Non-pigmented ciliary epithelial cell (primary cell): Measurements from ENCODE around the gene DHX30.
"Not testable (repeated sequence)": the region's sequence is repeated elsewhere in the genome, so short reads cannot be mapped to it uniquely, and the experiment has no call there.

Experiments
- DNase-seq: peaks from one replicate; pipeline ENCODE4 v3.0.0-alpha.2; 2010; ENCODE audit warnings: low read depth

Gene DHX30, protein sequence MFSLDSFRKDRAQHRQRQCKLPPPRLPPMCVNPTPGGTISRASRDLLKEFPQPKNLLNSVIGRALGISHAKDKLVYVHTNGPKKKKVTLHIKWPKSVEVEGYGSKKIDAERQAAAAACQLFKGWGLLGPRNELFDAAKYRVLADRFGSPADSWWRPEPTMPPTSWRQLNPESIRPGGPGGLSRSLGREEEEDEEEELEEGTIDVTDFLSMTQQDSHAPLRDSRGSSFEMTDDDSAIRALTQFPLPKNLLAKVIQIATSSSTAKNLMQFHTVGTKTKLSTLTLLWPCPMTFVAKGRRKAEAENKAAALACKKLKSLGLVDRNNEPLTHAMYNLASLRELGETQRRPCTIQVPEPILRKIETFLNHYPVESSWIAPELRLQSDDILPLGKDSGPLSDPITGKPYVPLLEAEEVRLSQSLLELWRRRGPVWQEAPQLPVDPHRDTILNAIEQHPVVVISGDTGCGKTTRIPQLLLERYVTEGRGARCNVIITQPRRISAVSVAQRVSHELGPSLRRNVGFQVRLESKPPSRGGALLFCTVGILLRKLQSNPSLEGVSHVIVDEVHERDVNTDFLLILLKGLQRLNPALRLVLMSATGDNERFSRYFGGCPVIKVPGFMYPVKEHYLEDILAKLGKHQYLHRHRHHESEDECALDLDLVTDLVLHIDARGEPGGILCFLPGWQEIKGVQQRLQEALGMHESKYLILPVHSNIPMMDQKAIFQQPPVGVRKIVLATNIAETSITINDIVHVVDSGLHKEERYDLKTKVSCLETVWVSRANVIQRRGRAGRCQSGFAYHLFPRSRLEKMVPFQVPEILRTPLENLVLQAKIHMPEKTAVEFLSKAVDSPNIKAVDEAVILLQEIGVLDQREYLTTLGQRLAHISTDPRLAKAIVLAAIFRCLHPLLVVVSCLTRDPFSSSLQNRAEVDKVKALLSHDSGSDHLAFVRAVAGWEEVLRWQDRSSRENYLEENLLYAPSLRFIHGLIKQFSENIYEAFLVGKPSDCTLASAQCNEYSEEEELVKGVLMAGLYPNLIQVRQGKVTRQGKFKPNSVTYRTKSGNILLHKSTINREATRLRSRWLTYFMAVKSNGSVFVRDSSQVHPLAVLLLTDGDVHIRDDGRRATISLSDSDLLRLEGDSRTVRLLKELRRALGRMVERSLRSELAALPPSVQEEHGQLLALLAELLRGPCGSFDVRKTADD

DNA sequence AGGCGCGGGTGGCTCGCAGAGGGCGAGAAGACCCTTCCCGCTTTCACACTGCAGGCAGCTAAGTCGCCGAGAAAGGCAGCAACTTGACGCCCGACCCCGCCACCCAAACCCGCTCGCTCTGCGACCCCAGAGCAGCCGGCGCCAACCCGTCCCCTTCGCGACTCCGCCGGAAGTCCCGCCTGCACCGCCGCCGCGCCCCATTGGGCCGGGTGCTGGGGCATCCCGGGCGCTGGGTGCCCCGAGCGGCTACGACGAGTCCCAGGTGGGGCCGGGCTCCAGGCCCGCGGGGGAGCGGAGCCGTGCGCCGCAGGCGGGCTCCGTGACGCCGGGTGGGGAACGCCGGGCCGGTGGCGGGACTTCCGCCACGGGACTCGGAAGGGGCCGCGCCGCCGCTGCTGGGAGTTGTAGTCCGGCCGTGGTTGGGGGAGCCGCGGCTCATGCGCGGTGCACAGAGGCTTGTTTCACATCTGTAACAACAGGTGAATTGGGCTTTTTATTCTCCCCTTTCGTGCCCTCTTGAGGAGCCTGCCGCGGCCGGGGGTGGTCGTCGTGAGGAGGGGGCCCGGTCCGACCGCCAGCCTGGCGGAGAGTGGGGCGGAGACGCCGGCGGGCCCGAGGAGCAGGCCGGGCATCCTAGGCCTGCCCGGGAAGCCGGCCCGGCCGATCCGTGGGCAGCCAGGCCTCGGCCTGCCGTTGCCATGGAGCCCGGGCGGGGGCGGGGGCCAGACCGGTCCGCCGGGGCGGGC lies at the start of gene DHX30:
Gene DHX30 (plus strand): TSS at position 405 of the 746 bp plus-strand sequence. CDS start 7,546 bp downstream, outside the sequence.
- peak; percentile 40 for DNase-seq

DNA sequence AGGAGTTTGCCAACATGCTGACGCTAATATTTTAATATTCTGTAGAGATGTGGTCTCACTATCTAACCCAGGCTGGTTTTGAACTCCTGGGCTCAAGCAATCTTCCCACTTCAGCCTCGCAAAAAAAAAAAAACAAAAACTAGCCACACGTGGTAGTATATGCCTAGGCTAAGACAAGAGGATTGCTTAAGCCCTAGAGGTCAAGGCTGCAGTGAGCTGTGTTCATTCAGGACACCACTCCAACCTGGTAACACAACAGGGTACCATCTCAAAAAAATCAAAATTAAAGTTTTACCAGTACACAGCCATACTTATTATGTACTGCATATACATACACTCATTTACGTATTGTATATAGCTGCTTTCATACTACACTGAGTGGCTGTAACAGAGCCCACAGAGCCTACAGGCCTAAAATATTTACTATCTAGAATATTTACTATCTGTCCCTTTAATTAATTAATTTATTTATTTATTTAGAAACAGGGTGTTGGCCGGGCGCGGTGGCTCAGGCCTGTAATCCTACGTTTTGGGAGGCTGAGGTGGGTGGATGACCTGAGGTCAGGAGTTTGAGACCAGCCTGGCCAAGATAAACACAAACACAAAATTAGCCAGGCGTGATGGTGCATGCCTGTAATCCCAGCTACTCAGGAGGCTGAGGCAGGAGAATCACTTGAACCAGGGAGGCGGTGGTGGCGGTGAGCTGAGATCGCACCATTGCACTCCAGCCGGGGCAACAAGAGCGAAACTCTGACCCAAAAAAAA lies 44.5 kb upstream of the DHX30 start:
- DNase-seq, result no peak

DNA sequence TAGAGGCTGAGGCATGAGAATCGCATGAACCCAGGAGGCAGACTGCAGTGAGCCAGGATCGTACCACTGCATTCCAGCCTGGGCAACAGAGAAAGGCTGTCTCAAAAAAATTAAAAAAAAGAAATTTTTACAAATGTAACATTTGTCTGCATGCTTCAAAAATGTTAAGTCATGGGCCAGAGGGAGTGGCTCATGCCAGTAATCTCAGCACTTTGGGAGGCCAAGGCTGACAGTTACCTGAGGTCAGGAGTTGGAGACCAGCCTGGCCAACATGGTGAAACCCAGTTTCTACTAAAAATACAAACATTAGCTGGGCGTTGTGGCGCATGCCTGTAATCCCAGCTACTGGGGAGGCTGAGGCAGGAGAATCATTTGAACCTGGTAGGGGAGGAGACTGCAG lies 42.7 kb upstream of the DHX30 start:
- DNase-seq, result not testable (repeated sequence)

DNA sequence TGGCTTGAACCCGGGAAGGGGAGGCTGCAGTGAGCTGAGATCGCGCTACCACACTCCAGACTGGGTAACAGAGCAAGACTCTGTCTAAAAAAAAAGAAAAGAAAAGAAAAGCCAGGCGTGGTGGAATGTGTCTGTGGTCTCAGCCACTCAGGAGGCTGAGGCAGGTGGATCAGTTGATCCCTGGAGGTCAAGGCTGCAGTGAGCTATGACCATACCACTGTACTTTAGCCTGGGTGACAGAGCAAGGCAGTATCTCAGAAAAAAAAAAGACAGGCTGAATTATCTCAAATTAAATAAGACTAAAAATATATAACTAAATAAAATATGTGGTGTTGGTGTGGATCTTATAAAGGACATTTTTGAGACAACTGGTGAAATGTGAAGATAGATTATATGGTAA lies 41.9 kb upstream of the DHX30 start:
- DNase-seq, result no peak

DNA sequence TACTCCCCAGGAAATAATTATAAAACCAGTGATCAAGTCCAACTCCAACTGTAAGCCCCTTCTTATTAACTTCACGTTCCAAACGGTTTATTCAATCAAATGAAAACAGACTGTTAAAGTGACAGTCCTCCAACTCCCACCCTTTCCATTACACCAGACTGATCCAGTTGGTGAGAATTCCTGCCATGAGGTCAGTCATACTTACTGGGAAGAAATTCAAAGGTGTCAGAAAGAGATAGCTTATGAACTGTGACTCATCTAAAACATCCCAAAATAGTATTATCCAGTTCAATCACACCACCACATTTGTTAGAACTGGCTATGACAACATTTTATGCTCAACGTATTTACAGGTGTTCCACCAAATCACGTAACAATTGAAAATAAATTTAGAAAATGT lies 40.7 kb upstream of the DHX30 start:
- DNase-seq, result no peak

DNA sequence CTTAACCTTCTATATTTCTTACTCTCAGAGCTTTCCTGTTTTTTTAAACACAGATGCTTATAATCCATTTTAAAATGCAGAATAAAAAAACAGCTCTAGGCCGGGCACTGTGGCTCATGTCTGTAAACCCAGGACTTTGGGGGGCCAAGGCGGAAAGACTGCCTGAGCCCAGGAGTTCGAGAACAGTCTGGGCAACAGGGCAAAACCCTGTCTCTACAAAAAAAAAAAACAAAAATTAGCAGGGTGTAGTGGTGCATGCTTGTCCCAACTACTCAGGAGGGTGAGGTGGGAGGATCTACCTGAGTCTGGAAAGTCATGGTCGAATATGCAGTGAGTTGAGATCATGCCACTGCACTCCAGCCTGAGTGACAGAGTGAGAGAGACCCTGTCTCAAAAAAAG lies 36.8 kb upstream of the DHX30 start:
- DNase-seq, result no peak

DNA sequence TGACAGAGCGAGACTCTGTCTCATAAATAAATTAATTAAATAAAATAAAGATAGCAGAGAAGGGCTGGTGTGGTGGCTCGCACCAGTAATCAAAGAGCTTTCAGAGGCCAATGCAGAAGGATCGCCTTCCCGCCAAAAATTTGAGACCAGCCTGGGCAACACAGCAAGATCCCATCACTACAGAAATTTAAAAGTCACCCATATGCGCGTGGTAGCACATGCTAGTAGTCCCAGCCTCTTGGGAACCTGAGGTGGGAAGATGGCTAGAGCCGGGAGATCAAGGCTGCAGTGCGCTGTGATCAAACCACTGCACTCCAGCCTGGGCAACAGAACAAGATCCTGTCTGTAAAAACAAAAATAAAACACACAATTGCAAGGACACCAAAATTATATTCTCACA lies 30.9 kb upstream of the DHX30 start:
- DNase-seq, result no peak

DNA sequence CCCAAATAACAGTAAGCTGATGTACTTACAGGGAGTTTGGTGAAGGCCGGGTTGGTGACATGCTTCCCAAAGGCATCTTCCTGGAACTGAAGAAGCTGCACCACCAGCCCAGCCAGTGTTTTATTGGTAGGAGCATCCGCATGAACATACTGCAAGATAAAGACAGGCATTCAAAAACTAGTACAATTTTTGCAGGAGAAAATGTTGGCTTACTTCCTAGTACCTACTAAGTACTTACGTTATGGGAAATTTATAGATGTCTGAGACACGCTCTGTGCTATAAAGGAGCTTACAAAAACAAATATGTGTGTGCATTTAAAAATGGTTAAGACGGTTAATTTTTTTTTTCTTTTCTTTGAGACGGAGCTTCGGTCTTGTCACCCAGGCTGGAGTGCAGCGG lies 30.1 kb upstream of the DHX30 start:
- DNase-seq, result no peak

DNA sequence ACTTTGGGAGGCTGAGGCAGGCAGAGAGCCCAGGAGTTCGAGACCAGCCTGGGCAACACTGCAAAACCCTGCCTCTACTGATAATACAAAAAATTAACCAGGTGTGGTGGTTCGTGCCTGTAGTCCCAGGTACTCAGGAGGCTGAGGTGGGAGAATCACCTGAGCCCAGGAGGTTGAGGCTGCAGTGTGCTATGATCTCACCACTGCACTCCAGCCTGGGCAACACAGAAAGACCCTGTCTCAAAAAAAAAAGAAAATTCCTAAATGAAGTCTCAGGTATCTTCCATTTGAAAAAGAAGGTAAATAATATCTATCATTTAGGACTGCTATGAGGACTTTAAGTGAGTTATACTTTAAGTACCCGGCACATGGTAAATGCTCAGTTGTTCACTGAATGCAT lies 24.2 kb upstream of the DHX30 start:
- DNase-seq, result no peak

DNA sequence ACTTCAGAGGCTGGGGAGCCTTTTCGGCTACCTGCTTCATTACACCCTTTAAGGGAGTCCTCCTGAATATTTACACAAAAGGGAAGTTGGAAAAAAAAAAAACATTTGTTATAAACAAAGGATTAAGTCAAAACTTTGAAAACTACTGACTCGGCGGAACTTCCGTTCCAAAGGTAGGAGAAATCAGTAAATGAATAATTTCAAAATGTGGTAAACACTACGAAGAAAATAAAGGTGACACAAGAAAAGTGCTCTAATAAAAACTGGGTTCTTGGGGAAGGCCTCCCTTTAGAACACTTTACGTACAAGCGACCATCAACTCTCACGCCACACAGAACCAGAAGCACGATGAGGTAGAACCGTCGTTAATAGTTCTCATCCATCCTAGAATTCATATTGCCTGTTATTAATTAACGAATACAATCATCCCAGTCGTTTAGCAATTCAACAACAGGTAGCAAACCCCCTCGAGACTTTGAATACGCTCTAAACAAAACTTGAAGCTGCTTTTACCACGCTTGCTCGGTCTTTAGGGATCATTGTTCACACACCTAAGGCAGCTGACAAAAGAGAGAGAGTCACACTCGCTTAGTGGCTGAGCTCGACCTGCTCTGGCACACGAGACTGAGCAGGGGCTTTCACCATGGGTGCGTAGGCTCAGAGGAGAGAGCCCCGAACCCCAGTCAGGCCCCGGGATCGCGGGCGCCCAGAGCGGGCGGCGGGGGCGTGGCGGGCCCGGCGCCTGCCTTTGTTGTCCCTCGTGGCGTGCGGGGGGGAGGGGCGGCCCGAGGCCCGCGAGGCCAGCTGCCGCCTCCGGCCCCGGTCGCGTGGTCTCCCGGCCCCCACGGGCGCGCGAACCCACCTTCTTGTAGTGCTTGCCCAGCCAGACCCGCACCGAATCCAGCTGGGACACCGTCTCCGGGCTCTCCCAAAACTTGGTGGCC lies 21.9 kb upstream of the DHX30 start:
- no peak for DNase-seq

DNA sequence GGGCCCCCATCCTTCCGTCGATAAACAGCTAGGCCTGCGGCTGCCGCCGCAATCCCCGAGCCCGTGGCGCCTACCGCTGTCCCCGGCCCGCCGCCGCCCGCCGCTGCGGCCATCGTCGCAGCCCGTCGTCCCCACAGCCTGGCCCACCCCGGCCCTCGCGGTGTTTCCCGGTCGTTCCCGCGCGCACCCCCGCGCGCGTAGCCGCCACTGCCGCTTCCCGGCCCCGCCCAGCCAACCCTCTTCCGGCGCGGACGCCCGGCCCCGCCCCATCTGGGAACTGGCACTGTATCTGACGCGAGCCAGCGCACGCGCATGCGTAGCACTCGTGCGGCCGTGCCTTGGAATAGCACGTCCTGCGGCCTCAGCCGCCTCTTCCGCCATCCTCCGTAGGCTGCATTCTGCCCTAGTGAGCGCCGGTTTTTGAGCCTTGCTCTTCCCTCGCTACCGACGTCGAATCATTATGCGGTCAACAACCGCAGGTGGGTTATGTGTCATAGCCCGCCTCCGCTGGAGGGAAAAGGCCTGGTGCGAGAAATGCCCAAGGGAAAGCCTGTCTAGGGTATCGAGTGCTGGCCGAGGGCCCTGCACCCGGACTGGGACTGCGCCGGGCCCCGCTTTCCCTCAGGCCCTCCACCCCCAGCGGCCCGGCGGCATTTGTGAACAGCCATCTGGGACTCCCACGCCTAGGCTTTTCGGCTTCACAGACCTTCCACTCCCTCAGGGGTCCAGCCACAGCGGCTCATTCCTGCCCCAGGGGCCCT lies 21.1 kb upstream of the DHX30 start, which contains the start of gene SMARCC1:
Gene SMARCC1 (minus strand): TSS at position 209 of the 761 bp plus-strand sequence. CDS start 96 bp downstream, at position 113.
- DNase-seq, result peak; percentile 83

DNA sequence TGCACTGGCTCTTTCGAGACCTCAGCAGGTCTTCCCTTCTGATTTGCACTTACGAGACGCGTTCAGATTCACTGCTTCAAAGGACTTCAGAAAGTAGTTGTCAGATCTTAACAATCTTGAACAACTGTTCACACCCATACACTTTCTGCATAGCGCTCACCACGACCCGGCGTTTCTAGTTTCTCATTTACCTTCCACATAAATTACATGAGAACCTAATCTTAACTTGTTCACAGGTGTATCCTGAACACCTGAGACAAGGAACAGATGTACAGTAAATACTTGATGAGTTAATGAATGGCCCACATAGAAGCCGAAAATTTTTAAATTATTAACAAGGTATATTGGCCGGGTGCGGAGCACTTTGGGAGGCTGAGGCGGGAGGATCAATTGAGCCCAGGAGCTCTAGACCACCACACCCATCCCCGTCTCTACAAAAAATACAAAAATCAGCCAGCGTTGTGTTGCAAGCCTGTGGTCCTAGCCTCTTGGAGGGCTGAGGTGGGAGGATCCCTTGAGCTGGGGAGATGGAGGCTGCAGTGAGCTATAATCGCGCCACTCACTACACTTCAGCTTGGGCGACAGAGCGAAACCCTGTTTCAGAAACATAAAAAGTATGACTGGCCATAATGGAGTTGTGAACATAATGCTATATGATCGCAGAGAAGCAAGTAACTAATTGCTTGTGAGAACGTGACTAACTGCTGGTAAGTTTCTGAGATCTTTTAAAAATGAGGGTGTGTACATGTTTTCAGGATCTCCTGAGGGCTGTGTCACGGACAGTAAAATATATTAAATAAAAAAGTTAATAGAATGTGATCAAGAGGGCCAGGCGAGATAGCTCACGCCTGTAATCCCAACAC lies 20.3 kb upstream of the DHX30 start:
- no peak for DNase-seq

DNA sequence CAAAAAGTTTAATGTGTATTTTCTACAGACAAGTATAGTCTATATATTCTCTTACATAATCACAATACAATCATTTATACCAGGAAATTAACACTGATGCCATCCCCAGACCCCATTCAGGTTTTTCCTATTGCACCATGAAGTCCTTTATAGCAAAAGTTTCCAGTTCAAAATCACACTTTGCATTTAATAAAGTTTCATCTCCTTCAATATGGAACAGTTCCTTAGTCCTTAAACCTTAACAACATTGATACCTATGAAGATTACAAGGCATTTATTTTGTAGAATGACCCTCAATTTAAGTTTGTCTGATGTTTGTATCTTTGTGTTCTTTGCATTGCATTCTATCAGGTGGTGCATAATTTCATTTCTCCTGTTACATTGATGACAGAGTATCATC lies 19.3 kb upstream of the DHX30 start:
- no peak for DNase-seq

DNA sequence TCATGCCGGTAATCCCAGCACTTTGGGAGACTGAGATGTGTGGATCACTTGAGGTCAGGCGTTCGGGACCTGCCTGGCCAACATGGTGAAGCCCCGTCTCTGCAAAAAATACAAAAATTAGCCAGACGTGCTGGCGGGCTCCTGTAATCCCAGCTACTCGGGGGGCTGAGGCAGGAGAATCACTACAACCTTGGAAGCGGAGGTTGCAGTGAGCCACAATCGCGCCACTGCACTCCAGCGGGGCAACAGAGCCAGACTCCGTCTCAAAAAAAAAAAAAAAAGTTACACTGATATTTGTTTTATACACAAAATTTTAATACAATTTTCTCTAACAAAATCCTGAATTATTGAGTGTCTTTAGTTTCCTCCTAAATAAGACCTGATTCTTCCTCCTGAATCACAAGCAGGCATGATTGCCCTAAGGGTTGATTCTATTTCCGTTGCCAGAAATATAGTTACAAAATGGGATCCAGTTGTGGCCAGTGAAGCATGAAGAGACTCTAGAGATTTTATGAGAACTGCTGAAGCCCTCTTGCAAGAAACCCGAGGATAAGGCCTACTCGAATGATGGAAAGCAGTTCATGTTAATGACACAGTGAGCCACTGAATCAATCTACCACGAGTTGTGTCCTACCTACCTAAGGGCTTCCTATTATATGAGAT lies 11.6 kb upstream of the DHX30 start:
- DNase-seq, result no peak

DNA sequence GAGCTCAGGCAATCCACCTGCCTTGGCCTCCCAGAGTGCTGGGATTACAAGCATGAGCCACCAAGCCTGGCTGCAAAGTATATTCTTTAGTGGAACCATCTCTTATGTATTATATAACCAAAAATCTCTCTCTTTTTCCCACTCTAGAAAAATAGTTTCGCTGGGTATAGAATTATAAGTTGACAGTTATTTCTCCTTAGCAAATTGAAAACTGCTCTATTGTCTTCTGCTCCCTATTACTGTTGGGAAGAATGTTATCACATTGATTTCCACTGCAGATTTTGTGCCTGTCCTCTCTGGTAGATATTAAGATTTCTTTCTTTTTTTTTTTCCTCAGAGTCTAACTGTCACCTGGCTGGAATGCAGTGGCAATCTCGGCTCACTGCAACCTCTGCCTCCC lies 10.2 kb upstream of the DHX30 start:
- no peak for DNase-seq

DNA sequence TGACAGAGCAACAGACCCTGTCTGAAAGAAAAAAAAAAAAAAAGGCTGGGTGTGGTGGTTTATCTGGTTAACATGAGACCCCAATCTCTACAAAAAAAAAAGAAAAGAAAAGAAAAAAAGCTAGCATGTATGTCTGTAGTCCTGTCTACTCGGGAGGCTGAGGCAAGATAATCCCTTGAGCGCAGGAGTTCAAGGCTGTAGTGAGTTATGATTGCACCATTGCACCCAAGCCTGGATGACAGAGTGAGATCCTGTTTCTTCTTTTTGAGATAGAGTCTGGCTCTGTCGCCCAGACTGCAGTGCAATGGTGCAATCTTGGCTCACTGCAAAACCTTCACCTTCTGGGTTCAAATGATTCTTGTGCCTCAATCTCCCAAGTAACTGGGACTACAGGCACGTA lies 8.4 kb upstream of the DHX30 start:
- DNase-seq, result no peak

DNA sequence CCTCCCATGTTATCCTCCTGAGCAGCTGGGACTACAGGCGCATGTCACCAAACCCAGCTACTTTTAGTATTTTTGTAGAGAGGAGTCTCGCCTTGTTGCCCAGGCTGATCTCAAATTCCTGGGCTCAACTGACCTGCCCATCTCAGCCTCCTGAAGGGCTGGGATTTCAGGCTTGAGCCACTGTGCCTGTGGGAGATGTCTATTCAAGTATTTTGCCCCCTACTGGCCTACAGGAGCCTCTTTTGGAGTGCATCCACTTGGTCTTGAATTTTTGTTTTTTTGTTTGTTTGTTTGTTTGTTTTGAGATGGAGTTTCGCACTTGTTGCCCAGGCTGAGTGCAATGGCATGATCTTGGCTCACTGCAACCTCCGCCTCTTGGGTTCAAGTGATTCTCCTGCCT lies 3.2 kb upstream of the DHX30 start:
- no peak for DNase-seq
